ENCODE measurements around the gene RNF151.

RNF151 gene

DNA sequence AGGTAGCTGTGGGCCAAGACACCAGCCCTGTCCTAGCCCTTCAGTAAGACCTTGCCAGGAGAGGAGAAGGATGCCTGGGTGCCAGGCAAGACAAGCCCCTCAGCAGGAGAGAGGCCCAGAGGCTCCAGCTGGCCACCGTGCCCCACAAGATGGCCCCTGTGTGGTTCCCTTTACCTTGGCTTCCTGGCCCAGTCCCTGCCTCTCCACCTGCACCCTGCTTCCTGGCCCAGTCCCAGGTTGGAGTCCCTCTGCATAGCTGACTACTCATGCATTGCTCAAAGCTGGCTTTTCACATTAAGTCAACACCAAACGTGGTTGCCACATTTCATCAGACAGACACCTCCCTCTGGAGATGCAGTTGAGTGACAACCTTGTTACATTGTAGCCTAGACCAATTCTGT is 27.1 kb downstream of the RNF151 start:
- no peak for DNase-seq

GRCh38 chr16:1997494-1998359 is 31.1 kb downstream of the RNF151 start:
- DNase-seq = no peak

GRCh38 chr16:1998360-1998835 is 31.7 kb downstream of the RNF151 start:
- no peak for DNase-seq

DNA sequence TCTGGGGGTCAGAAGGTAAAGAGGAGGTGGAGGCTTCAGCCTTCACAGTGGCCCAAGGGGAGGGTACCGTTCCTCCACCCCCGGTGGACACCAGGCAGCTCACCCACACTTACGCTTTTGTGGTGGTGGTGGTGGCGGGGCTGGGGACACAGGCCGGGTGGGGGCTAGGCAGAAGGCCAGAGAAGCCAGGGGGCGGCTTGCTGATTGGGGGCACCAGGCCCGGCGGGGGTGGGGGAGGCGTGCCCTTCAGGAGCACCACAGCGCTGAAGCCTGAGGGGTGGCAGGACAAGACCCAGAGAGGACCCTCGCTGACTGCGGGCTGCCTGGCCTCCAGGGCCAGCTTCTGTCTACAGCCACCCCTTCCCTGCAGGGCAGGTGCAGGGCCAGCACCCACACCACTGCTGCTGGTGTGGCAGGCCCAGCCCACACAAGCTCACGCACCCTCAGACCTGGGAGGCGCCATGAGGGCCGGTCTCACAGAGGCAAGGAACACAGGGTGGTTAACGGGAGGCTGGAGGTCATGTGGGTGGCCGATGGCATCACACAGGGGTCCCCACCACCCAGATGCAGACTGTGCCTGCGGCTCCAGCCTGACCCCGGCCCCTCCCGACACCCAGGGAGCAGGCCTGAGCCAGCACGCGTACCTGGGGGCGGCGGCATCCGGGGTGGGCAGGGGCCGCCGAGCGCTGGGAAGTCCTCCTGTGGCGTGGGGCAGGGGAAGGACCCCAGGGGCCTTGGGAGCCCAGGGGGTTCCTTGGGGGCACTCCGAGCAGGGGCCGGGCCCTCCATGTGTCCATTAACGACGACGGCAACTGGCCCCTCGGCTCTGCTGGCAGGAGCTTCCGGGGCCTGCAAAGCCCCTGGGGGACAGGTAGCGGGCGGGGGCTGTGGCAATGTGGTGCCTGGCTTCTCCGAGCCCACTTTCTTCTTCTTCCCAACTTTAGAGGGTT is 32.5 kb downstream of the RNF151 start:
- DNase-seq = no peak

GRCh38 chr16:1999866-2000514 is 33.3 kb downstream of the RNF151 start:
- no peak for DNase-seq

DNA sequence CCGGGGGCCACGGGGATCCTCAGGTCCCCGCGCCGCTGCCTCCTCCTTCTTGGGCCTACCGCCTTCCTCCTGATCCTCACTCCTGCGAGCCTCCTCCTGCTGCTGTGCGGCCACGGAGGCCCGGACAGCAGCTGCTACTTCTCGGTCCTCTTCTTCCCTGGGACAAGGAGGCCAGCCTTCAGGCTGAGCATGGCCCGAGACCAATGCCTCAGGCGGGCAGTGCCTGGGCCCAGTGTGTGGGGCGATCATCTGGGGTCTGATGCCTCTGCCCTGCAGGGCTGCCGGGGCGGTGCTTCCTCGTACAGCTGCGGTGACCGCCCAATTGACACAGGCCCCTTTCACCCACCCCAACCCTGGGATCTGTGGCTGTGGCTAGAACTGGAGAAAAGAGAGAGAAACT is 34.4 kb downstream of the RNF151 start:
- DNase-seq = no peak

DNA sequence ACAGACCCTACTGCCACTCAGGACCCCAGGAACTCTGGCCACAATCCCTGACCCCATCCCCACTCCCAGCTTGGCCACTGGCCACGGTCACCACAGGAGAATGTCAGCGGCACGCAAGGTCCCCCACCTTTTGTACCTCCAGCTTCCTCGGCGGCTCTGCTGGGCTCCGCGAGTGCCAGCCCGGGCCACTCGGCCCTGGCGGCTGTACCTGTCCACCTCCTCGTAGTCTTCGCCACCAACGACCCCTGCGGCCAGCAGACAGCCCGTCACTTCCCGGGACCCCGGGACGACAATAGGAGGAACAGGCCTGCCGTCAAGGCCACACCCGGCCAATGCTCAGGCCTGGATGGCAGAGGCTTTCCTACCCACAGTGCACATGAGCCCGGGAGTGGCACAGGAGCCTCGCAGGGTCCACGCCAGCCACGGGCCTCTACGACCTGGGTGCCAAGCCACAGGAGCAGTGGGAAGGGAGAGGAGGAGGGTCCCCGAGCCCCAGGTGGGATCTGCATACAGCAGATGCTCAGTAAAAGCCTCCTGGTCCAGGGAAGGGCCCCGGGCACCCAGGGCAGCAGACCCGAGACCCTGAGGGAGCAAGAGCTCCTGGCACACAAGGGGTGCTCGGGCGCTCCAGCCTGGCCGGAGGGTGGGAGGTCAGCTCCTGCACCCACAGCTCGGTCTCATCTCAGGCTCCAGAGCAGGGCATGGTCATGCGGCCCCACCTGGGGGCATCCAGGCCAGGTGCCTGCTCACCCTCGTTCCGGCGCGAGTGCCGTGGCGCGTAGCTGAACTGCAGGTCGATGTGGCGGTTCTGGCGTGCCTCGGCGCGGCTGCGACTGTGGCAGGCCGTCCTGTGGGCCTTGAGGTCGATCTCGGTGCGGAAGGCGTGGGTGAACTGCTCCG is 35.0 kb downstream of the RNF151 start:
- DNase-seq = no peak

DNA sequence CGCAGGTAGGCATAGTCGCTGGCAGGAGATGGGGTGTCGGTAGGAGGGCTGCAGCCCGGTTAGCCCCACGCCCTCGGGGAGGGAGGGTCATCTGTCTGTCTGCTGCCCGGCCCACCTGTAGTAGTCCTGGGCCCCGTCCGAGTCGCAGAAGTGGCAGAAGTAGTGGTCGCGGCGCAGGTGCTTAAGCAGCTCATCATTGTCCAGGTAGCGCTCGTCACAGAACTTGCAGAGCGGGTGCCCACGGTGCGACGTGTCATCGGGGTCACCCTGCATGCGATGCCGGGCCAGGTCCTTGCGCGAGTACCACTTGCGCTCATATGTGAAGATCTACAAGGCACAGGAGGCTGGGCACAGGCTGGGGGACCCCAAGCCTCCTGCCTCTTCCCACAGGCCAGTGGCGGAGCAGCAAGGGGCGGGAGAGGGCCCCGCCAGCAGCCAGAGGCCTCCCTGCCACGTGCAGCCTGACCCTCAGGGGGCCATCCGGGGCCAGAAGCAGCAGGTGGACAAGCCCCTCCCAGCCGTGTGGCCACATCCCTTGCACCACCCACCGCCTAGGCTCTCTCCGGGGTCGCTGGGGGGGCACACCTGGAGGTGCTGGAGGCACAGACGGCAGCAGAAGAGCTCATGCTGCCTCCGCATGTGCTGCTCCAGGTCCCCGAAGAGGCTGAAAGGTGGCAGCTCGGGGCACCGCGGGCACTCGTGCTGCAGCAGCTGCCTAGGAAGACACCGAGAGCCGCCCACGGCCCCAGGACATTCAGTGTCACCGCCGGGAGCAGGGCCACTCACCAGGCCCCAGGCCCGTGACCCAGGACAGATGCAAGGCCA is 36.0 kb downstream of the RNF151 start:
- DNase-seq = no peak

- DNase-seq = no peak
Observed at GRCh38 chr16:2003231-2003826, 36.7 kb downstream of the RNF151 start.

- DNase-seq = peak; percentile 55
Observed at GRCh38 chr16:2003827-2004641, 37.4 kb downstream of the RNF151 start.

DNA sequence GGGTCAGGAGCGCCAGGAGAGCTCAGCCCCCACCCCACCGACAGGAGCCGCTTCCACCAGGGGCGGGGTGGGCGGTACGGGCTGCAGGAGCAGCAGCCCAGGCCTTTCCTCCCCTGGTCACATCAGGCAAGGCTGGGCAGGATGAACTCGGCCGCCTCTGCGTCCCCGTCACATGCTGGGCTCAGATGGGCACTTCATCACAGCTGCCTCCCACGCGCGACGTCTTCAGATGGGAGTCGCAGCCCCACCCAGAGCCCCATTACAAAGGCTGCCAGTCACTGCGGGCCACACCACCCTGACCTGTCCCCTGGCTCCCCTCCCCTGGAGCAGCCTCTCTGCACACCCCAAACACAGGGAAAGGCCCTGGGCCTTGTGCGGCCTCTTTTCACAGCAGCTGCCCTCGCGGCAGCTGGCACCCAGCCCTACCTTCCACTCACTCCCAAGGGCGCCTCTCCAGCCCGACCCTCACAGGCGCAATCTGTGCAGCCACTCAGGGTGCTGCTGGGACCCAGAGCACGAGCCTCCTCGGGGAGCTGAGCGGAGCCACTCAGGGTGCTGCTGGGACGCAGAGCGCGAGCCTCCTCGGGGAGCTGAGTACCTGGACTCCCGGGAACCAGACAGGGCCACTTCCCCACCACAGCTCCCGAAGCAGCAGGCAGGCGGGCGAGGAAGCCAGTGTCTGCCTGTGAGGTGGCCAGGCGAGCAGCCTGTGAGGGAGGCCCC is 38.3 kb downstream of the RNF151 start:
- no peak for DNase-seq

DNA sequence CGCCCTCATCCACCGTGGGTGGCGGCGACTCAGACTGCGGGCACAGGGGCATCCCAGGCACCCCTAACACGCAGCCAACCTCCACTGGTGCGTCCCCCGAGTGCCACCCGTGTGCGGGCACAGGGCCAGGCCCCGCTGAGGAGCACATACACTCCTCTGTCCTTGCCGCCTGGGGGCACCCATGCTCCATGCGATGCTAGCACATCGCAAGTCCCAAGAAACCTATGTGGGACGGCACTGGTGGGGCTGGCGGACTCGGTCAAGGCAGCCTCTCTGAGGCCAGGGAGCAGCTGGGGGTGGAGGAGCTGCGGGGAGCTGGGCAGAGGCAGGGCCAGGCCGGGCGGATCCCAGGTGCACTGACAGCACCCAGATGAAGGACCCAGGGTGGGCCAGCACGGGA is 39.0 kb downstream of the RNF151 start:
- DNase-seq = no peak

- no peak for DNase-seq
Observed at GRCh38 chr16:2006317-2006716, 39.7 kb downstream of the RNF151 start.

DNA sequence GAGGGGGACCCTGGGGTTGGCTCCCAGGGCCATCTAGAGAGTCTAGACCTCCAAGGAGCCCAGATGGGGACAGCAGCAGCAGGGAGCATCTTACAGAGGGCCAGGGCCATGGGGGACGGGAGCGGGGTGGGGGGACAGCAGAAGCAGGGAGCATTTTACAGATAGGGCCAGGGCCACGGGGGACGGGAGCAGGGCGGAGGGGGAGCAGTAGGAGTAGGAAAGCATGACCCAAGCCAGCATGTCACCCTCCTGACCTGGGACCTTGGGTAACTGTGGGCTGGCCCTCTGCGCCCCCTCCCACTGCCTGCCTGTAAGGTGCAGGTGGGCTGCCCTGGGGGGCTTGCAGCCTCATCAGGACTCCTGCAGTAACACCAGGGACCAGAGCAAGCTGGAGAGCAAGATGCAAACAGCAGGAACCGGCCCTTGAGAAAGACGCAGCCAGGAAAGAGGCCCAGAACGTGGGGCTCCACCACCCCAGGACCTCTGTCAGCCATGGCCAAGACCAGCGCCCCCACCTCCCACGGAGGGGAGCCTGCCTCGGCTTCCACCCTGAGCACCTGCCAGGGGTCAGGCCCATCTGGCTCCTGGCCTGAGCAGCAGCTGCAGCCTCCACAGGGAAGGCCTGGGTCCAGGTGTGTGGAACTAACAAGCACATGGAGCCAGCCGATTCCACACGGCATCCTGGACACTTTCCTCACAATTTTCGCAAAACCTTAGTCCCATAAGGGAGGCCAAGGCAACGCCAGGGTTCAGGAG is 40.6 kb downstream of the RNF151 start:
- DNase-seq = no peak

- no peak for DNase-seq
Observed at GRCh38 chr16:2008009-2008526, 41.4 kb downstream of the RNF151 start.

DNA sequence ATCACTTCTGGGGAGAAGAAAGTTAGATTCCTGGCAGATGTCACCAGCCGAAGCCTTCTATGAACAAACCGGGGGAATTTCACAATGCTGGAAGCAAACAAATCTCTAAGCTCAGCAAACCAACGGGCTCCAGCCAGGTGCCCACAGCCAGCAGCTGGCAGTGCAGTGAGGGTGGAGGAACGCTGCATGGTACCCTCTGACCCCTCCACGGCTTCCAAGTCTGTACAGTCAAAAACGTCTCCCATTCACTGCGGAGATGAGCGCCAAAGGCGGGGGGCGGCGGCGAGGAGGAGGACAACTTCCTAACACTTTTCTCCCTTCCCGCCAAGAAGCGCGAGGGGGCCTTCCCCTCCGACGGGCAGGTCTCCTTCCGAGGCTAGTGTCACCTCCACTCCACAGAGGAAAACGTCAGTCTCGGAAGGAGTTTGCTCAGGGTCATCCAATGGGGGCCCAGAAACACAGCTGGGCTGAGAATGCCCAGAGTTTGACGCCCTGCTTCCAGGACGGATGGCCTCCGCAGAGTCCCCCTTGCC is 42.0 kb downstream of the RNF151 start:
- no peak for DNase-seq

- no peak for DNase-seq
Observed at GRCh38 chr16:2009164-2009711, 42.6 kb downstream of the RNF151 start.

Data from NCI-H2081 treated with DMSO at 0.1 percent for 48 hours (cell line).